Stimulated activated CD4-positive, alpha-beta T cell treated with anti-CD3 and anti-CD28 coated beads, Interleukin-4, amount 100 ng/mL, for 1 hour (primary cell): Measurements from ENCODE around the gene ELP2.
"Not testable (repeated sequence)": the region's sequence is repeated elsewhere in the genome, so short reads cannot be mapped to it uniquely, and the experiment has no call there.

Experiments
- DNase-seq: peaks from one replicate; pipeline ENCODE4 v3.0.0-alpha.2; 2020

The ELP2 gene

GRCh38 chr18:36167692-36168218 lies 38.1 kb downstream of the ELP2 start:
- DNase-seq: no peak

DNA sequence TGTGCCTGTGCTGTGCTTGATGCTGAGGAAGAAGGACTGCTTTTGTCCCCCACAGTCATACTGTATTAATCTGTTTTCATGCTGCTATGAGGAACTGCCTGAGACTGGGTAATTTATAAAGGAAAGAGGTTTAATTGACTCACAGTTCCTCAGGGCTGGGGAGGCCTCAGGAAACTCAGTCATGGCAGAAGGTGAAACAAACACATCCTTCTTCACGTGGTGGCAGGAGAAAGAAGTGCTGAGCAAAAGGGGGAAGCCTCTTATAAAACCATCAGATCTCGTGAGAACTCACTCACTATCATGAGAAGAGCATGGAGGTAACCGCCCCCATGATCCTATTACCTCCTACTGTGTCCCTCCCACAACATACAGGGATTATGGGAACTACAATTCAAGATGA lies 38.6 kb downstream of the ELP2 start:
- DNase-seq: not testable (repeated sequence)

- no peak for DNase-seq
These were observed 40.2 kb downstream of the ELP2 start for GRCh38 chr18:36169938-36170337.

GRCh38 chr18:36175481-36175880 lies 45.8 kb downstream of the ELP2 start:
- DNase-seq: no peak

- DNase-seq: no peak
These were observed 46.5 kb downstream of the ELP2 start for GRCh38 chr18:36176177-36176584.

DNA sequence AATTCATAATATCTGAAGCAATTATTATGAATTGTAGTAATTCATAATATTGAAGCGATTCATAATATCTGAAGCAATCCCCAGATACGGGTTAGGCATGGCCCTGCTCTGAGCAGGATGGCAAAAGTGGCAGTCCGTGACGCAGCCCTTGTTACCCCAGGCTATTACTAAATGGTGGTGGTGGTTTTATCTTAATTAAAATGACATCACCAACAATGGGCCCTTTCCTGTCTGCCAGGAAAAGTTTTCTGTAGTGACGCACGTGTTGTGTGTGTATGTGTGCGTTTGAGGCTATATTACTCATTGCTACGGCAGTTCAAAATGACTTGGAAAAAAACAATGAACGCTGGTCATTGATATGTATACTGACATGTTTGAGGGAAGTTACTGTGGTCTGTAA lies 47.0 kb downstream of the ELP2 start:
- DNase-seq: no peak

- no peak for DNase-seq
These were observed 48.2 kb downstream of the ELP2 start for GRCh38 chr18:36177913-36178312.

- no peak for DNase-seq
These were observed 50.1 kb downstream of the ELP2 start for GRCh38 chr18:36179562-36180355.

GRCh38 chr18:36181441-36181840 lies 51.7 kb downstream of the ELP2 start:
- no peak for DNase-seq

DNA sequence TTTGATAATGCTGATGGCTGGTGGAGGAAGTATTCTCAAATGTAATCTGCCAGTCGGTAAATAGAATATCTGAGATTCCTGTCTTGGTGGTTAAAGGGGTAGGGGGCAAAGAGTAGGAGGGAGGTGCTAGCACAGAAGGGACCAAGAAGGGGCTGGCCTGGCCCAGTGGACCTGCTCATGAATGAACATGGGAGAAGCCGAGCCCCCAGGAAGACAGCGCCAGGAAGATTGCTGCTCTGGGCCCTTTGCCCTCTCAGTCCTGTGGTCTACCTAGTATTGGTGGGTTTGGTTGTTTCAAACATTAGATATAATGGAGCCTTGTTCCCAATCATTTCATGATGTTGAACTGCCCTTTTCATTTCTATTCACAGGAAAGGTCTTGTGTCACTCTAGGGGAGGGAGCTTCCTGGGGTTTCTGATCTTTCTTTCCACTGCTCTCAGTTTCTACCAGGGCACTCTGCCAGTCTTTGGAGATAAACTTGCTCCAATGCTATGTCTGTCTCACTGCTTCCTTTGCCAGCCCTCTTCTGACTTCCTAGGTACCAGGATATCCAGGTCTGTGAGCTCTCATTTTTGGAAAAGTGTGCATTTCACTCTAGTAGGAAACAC lies 52.3 kb downstream of the ELP2 start:
- DNase-seq: no peak

DNA sequence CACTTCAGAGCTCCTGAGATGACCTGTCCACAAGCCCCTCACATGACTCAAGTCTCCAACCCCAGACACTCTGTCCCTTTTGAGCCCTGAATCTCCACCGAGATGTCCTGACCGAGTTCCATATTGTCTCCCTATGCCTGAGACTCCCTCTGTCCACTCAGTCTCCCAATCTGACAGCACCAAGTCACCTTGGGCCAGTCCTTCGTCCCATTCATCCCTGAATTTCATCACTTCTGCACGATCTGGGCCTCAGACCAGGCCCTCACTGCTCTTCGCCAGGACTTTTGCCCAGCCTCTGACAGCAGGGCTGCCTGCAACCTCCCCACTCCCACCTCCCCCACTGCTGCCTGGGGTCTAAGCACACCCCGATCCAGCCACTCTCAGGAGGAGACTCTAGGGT lies 53.3 kb downstream of the ELP2 start:
- no peak for DNase-seq

- no peak for DNase-seq
These were observed 54.3 kb downstream of the ELP2 start for GRCh38 chr18:36183987-36184386.

- no peak for DNase-seq
These were observed 55.5 kb downstream of the ELP2 start for GRCh38 chr18:36185157-36185556.

- DNase-seq: no peak
These were observed 56.3 kb downstream of the ELP2 start for GRCh38 chr18:36185901-36186460.

GRCh38 chr18:36186461-36187192 lies 56.9 kb downstream of the ELP2 start:
- DNase-seq: no peak

- peak; percentile 43 for DNase-seq
These were observed 57.6 kb downstream of the ELP2 start, which contains the start of gene MOCOS for GRCh38 chr18:36187193-36187825. Gene MOCOS, plus strand, starts transcription at chr18:36187497. Its CDS starts 43 bp downstream, at chr18:36187540.

- no peak for DNase-seq
These were observed 58.4 kb downstream of the ELP2 start for GRCh38 chr18:36187826-36188721.

DNA sequence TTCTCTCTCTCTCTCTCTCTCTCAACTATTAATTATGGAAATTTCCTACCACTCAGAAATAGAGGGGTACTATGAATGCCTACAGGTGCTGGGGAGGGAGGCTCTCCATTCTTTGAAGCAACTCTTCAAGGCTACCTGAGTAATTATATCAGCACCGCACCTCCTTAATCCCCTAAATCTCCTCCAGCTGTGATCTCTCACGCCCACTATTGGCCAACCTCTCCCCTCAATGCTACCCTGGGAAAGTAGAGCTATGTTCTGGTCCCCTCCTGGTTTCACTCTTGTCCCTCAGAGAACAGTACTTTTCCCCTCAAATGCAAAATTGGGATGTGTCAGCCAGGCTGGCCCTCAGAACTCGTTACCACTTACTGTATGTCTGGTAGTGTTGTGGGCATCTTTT lies 59.2 kb downstream of the ELP2 start:
- DNase-seq: no peak

GRCh38 chr18:36189486-36189885 lies 59.8 kb downstream of the ELP2 start:
- no peak for DNase-seq

- DNase-seq: no peak
These were observed 61.6 kb downstream of the ELP2 start for GRCh38 chr18:36191286-36191685.

DNA sequence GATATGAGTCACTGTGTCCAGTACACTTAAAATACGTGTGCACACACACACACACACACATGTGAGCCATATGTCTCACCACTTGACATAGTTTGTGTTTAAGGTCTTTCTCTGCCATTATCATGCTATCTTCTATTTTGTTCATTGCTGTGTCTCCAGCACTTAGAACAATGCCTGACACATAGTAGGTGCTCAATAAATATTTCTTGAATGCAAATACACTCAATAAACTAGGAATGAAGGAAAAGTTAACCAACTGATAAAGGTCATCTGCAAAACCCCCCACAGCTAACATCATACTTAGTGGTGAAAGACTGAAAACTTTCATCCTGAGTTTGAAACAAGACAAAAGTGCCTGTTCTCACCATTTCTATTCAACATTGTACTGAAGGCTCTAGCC lies 62.0 kb downstream of the ELP2 start:
- no peak for DNase-seq
